Thymus (tissue), 11 donors: ENCODE measurements around the gene HDAC4. TPM values are rescaled to one million over a fixed set of nuclear protein-coding genes. Genes with fewer than 3 reads are reported as not detected.

ENCODE experiments used
- DNase-seq, 9 donors: peaks; one replicate each; pipeline ENCODE4 v3.0.0-alpha.2; 2013; ENCODE audit warnings: low spot score in 9 of 9, low read depth in 6 of 9, missing footprints in 1 of 9
- H3K27ac ChIP-seq, 2 donors: one replicate each; pipeline ENCODE4 v1.5.1; 2013; ENCODE audit warnings: control low read depth in 1 of 2, low read depth in 1 of 2, low read length in 1 of 2, mild to moderate bottlenecking in 1 of 2, moderate library complexity in 1 of 2
- H3K27me3 ChIP-seq, 2 donors: one replicate each; pipeline ENCODE4 v1.5.1; 2013; ENCODE audit warnings: low read length in 1 of 2; ENCODE audit not compliant: control insufficient read depth in 2 of 2, insufficient read depth in 1 of 2
- H3K36me3 ChIP-seq, 2 donors: one replicate each; pipeline ENCODE4 v1.5.1; 2013; ENCODE audit warnings: low read length in 1 of 2, mild to moderate bottlenecking in 1 of 2, moderate library complexity in 1 of 2; ENCODE audit not compliant: control insufficient read depth in 2 of 2, insufficient read depth in 2 of 2
- H3K4me1 ChIP-seq, 2 donors: one replicate each; pipeline ENCODE4 v1.5.1; 2013; ENCODE audit warnings: low read length in 2 of 2; ENCODE audit not compliant: control insufficient read depth in 2 of 2, insufficient read depth in 2 of 2
- H3K4me3 ChIP-seq, 2 donors: one replicate each; pipeline ENCODE4 v1.5.1; 2013; ENCODE audit warnings: low read length in 2 of 2, control low read depth in 1 of 2, mild to moderate bottlenecking in 1 of 2
- H3K9me3 ChIP-seq, 2 donors: one replicate each; pipeline ENCODE4 v1.5.1; 2013; ENCODE audit warnings: low read length in 1 of 2, mild to moderate bottlenecking in 1 of 2; ENCODE audit not compliant: control insufficient read depth in 2 of 2, insufficient read depth in 1 of 2
- WGBS: extraction: QIAGEN DNeasy Blood & Tissue Kit; methylation state at CpG from one replicate; pipeline ENCODE4 v1.1.7; 2013; 5-methylcytosine and 5-hydroxymethylcytosine counted together
- polyA plus RNA-seq: library from polyadenylated mRNA; stranded (reverse); fragments of 200-250 nt; gene quantifications from one replicate; pipeline ENCODE4 v1.2.3, GENCODE V29; 2013
- total RNA-seq: library from RNA; stranded (reverse); fragments of 120-200 nt; gene quantifications from one replicate; pipeline ENCODE4 v1.2.4, GENCODE V29; 2013
- donor health status: healthy.

The HDAC4 gene
- total and polyA plus RNA-seq, 2 donors, result 7.8 to 17.9 TPM

- Histone ChIP-seq H3K36me3 (no peaks in the 10 kb centered on the region), H3K4me1 (no peaks in the 10 kb centered on the region), H3K27ac (no peak overlapping the region), H3K27me3 (peaks cover 0 to 4% of the 10 kb centered on the region in 2 donors), H3K4me3 (no peak overlapping the region), H3K9me3 (no peaks in the 10 kb centered on the region)
- DNase-seq, result no peak
- 76% methylated on average over 9 of the region's 9 CpGs for WGBS
These were observed 386.2 kb downstream of the HDAC4 start for GRCh38 chr2:239014458-239015217.

GRCh38 chr2:239013678-239013976 lies 387.2 kb downstream of the HDAC4 start:
- Histone ChIP-seq H3K27ac (no peak overlapping the region), H3K4me1 (no peaks in the 10 kb centered on the region), H3K36me3 (no peaks in the 10 kb centered on the region), H3K27me3 (peaks cover 0 to 9% of the 10 kb centered on the region in 2 donors), H3K9me3 (no peaks in the 10 kb centered on the region), H3K4me3 (no peak overlapping the region)
- WGBS, result 94% methylated on average over 6 of the region's 6 CpGs
- no peak for DNase-seq

GRCh38 chr2:239012936-239013677 lies 387.7 kb downstream of the HDAC4 start:
- 96% methylated on average over 13 of the region's 13 CpGs for WGBS
- Histone ChIP-seq H3K27ac (no peak overlapping the region), H3K4me3 (no peak overlapping the region), H3K9me3 (no peaks in the 10 kb centered on the region), H3K4me1 (no peaks in the 10 kb centered on the region), H3K36me3 (no peaks in the 10 kb centered on the region), H3K27me3 (peaks cover 0 to 9% of the 10 kb centered on the region in 2 donors)
- no peak for DNase-seq

DNA sequence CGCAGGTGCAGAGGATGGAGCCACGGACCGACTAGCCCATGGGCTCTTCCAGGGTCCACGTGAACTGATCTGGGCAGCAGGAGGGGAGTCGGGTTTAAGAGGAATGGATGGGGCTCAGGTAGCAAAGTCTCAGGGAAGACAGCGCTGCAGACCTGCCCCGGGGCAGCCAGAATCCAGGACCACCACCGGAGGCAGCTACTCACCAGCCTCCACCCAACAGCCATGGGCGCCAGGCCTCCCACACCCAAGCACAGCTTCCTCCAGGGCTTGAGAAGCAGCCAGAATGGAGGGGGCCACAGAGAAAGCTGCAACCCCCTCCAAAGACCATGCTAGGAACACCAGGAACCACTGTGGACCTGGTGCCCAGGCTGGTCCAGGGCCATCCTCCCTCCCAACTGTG lies 388.6 kb downstream of the HDAC4 start:
- Histone ChIP-seq H3K27me3 (peaks cover 0 to 9% of the 10 kb centered on the region in 2 donors), H3K4me3 (no peak overlapping the region), H3K9me3 (no peaks in the 10 kb centered on the region), H3K4me1 (no peaks in the 10 kb centered on the region), H3K27ac (no peak overlapping the region), H3K36me3 (no peaks in the 10 kb centered on the region)
- DNase-seq, result no peak
- WGBS, result 89% methylated on average over 9 of the region's 9 CpGs

GRCh38 chr2:239009589-239009961 lies 391.2 kb downstream of the HDAC4 start:
- 83% methylated on average over 12 of the region's 12 CpGs for WGBS
- no peaks in the 10 kb centered on the region for H3K4me1 ChIP-seq
- DNase-seq, result no peak
- no peaks in the 10 kb centered on the region for H3K36me3 ChIP-seq
- H3K9me3 ChIP-seq, result no peaks in the 10 kb centered on the region
- H3K27me3 ChIP-seq, result peaks cover 0 to 6% of the 10 kb centered on the region in 2 donors
- no peak overlapping the region for H3K4me3 ChIP-seq
- no peak overlapping the region for H3K27ac ChIP-seq

DNA sequence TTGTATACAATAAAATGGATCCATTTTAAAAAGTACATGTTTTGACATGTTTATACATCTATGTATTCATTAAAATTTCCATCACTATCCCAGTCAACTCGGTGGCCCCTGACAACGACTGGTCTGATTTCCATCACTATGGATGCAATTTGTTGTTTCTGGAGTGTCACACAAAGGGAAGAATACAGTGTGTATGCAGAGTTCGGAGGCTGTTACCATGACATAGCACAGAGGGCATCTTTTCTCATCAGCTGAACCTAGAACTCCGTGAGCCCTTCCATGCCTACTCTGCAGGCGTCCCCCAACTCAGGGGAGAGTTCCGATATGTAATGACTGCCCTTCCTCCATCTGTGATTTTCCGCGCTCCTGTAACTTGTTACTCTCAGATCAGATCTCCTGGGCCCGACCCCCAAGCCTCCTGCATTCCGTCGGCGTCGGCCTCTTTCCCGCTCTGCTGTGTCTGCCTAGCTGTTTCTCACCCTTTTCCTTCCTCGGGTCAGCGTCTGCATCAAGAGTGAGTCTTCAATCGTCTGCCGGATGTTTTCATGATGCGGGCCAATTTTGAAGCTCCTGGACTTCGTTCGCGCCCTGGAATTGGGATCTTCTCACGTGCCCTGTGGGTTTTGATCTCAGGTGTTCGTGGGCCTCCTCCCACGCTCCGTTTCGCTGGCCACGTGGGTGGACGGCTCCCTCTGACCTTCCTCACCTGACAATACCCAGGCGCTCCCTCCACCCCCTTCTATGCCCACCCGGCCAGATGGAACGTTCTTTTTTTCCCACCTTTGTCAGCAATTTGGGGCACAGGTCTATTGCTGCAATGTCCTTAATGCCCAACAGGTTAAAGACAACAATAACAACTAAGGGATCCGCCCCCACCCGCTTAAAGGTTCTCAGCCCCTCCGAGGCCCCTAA lies 391.9 kb downstream of the HDAC4 start:
- Histone ChIP-seq H3K36me3 (no peaks in the 10 kb centered on the region), H3K27me3 (peaks cover 0 to 5% of the 10 kb centered on the region in 2 donors), H3K9me3 (no peaks in the 10 kb centered on the region), H3K27ac (no peak overlapping the region), H3K4me3 (no peak overlapping the region), H3K4me1 (no peaks in the 10 kb centered on the region)
- 93% methylated on average over 35 of the region's 35 CpGs for WGBS
- DNase-seq, result no peak

GRCh38 chr2:239008004-239008403 lies 392.8 kb downstream of the HDAC4 start:
- no peak for DNase-seq
- 91% methylated on average over 12 of the region's 12 CpGs for WGBS
- Histone ChIP-seq H3K36me3 (no peaks in the 10 kb centered on the region), H3K27me3 (peaks cover 0 to 5% of the 10 kb centered on the region in 2 donors), H3K27ac (no peak overlapping the region), H3K4me3 (no peak overlapping the region), H3K9me3 (no peaks in the 10 kb centered on the region), H3K4me1 (no peaks in the 10 kb centered on the region)

DNA sequence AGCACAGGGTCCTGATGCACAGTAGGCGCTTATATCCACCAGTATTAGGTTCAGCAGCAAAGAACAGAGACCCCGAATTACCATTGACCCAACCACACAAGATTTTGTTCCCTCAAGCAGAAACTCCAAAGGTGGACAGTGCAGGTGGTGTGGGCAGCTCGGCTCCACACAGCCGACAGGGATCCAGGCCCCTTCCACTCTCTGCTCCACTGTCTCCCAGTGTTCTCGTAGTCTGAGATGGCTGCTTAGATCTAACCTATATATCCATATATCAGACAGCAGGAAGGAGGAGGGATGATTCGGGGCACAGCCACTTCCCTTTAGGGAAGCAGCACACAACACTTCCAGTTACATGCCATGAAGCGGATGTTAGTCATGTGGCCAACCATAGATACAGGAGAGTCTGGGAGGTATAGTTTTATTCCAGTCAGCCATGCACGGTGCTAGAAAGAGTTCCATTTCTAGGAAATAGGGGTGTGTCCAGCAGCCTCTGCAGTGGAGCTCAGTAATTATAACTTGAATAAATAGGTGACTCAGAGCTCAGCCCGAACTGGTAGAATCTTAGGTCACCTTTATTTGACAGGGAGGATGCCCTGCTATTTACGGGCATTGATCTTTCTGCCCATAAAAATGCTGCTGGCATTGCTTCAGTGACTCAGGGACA lies 394.1 kb downstream of the HDAC4 start:
- 88% methylated on average over 10 of the region's 10 CpGs for WGBS
- H3K4me1 ChIP-seq, result no peaks in the 10 kb centered on the region
- H3K4me3 ChIP-seq, result no peak overlapping the region
- no peak for DNase-seq
- no peaks in the 10 kb centered on the region for H3K36me3 ChIP-seq
- peaks cover 0 to 5% of the 10 kb centered on the region in 2 donors for H3K27me3 ChIP-seq
- H3K27ac ChIP-seq, result no peak overlapping the region
- no peaks in the 10 kb centered on the region for H3K9me3 ChIP-seq
